ENCODE results near the gene TCEAL9.

DNA sequence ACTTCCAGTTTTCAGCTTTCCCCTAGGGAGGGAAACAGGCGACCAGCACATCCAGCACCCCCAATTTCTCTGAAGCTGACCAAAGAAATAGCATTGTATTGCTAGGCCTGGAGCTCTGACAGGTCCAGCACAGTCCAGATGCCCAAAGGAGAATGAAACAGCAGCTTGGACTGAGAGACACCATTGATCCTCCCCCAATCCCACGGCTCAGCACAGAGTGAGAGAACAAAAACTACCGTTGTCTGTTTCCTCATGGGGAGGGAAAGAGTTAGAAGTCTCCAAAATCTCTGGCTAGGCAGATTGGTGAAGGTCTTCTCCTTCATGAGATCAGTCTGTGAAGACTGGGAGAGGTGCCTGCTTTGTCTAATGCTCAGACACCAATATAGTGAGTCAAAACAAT, 17.6 kb upstream of the TCEAL9 start:
- TF ChIP-seq POLR2A (IDR thresholded peaks at IDR 0.05; ENCODE audit: low read depth, low read length): no peak
- TF ChIP-seq CEBPB (IDR thresholded peaks at IDR 0.05; ENCODE audit: low read depth, low read length): no peak
- TF ChIP-seq, protein P1, sequence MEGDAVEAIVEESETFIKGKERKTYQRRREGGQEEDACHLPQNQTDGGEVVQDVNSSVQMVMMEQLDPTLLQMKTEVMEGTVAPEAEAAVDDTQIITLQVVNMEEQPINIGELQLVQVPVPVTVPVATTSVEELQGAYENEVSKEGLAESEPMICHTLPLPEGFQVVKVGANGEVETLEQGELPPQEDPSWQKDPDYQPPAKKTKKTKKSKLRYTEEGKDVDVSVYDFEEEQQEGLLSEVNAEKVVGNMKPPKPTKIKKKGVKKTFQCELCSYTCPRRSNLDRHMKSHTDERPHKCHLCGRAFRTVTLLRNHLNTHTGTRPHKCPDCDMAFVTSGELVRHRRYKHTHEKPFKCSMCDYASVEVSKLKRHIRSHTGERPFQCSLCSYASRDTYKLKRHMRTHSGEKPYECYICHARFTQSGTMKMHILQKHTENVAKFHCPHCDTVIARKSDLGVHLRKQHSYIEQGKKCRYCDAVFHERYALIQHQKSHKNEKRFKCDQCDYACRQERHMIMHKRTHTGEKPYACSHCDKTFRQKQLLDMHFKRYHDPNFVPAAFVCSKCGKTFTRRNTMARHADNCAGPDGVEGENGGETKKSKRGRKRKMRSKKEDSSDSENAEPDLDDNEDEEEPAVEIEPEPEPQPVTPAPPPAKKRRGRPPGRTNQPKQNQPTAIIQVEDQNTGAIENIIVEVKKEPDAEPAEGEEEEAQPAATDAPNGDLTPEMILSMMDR (conservative IDR thresholded peaks at IDR 0.05; ENCODE audit: low read depth, low read length): no peak
- TF ChIP-seq RCOR1 (IDR thresholded peaks at IDR 0.05; ENCODE audit: insufficient replicate concordance, low read length): no peak
- no peak for TF ChIP-seq ELK1 (IDR thresholded peaks at IDR 0.05; ENCODE audit: borderline replicate concordance, low read depth, low read length)
- TF ChIP-seq CHD1 (IDR thresholded peaks at IDR 0.05; ENCODE audit: low read depth, low read length): no peak
- no peak for TF ChIP-seq RFX5 (IDR thresholded peaks at IDR 0.05; ENCODE audit: low read depth, low read length)
- TF ChIP-seq FOS (IDR thresholded peaks at IDR 0.05; ENCODE audit: low read depth, low read length): no peak

All from IMR-90 (cell line).